Stimulated activated CD8-positive, alpha-beta memory T cell treated with anti-CD3 and anti-CD28 coated beads, Interleukin-2, amount 100 ng/mL, for 1 hour (primary cell): Measurements from ENCODE around the gene KIFC1.

Experiments used
- DNase-seq, 2 donors: peaks; one replicate each; pipeline ENCODE4 v3.0.0-alpha.2; 2020; ENCODE audit warnings: low read depth in 2 of 2

KIFC1 gene

DNA sequence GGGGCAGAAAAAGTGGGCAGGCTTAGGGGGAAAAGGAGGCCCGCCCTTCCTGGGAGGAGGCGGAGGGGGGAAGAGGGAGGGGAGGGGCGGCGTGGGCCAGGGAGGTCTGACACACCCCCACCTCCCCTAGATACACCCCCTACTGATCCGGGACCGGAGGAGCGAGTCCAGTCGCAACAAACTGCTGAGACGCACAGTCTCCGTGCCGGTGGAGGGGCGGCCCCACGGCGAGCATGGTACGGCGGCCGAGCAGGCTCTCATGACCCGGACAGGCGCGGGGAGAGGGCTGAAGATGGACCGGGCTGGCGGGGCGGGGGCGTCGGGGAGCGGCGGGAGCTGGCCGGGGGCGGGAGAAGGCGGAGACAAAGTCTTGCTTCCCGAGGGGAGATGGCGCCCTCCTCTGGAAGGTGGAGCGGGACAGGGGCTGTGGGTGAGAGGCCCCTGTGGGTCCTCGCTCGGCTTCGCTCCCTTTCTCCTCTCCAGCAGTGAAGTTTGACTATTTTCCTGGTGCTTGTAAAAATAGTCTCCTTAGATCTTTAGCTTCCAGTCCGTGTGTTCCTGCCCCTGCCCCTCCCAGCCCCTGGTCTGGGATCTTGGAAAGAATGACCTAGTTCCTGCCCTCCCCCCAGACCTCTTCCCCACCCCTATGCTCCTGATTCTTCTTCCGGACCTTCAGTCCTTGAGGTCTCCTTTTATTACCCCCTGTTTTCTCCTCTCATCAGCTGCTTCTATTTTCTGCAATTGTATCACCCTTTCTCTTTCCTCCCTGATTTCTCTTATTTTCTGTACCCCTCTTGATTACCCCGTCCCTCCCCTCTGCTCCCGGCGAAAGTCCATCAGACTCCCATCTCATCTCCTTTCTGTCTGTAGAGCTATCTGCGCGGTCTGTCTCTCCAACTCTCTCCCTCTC lies 34.3 kb downstream of the KIFC1 start:
- DNase-seq: peak; percentile 62 to 73

DNA sequence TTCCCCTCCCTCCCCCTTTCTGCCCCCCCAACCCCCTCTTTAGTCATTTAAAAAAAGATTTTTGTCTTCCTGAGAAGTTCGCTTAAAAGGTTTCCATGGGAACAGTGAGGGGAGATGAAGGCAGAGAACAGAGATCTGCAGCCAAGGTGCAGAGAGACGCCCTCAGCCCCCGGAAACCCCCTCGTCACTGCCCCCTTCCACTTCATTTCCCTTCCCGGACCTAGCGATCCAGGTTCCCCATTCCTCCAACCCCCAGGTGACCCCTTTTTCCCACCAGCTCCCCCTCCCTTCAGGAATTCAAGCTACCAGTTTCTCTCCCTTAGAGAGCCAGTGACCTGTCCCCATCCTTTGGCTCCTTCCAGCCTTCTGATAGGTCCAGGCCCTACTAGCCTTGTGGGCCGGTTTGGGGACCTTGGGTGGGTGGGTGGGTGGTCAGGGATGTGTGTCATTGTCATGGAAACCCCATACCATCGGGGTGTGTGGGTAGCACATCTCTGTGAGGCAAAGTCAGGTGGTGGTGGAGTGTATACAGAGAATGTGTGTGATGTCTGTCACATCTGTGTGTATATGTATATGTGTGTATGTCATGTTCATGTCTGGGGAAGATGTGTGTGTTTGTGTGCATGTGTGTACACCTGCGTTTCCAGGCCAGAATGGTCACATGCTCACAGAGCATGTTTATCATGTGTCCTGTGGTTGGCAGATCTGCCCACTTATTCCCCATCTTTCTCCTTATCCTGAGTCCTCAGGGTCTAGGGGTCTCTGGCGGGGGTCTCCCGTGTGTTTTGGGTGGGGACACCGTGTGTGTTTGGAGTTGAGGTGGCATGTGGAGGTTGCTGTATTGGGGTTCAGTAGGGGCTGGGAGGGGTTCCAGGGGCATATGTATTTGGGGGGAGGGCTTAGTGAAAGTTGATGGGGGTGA lies 35.2 kb downstream of the KIFC1 start:
- no peak for DNase-seq

DNA sequence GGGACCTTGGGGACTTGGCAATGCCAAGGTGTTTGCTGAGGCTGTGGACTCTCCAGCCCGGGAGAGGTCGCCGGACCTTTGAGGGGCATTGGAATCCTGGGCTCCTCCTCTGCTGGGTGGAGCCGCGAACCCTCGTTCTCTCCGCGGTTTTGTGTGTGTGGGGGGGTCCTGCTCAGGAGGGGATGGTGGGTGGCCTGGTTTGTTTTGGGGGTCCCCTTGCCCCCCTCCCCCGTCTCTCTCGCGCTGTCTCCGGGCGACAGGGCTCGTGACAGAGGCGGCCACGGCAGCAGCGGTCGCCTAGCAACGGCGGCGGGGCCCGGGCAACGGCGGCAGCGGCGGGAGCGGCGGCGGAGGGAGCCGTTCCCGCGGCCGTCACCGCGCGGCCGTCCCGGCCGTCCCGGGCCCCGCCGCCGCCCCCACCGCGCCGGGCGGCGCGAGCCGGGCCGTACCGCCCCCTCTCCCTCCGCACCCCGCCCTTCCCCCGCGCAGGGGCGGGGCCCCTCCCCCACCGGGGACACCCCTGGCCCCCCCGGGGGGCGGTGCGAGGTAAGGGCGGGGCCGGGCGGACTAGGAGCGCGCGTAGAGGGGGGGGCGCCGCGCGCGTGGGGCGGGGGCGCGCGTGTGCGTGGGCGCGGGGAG lies 36.1 kb downstream of the KIFC1 start:
- DNase-seq: no peak

- no peak for DNase-seq
Measured at GRCh38 chr6:33428224-33428965, 36.8 kb downstream of the KIFC1 start.

- no peak for DNase-seq
Measured at GRCh38 chr6:33428966-33429749, 37.5 kb downstream of the KIFC1 start.

DNA sequence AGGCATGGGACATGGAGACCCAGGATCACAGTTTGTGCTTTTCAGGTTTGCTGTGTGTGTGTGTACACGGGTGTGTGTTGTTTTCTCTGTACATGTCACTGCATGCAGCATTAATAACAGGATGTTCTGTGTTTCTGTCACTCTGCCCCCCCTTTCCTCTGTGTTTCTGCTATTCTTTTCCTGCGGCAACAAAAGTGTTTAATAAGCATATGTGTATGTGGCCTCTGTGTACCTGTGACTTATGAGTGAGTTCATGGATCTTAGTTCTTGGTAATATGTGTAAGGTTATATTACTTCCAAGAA lies 38.1 kb downstream of the KIFC1 start:
- no peak for DNase-seq

- DNase-seq: no peak
Measured at GRCh38 chr6:33430334-33430733, 38.7 kb downstream of the KIFC1 start.

DNA sequence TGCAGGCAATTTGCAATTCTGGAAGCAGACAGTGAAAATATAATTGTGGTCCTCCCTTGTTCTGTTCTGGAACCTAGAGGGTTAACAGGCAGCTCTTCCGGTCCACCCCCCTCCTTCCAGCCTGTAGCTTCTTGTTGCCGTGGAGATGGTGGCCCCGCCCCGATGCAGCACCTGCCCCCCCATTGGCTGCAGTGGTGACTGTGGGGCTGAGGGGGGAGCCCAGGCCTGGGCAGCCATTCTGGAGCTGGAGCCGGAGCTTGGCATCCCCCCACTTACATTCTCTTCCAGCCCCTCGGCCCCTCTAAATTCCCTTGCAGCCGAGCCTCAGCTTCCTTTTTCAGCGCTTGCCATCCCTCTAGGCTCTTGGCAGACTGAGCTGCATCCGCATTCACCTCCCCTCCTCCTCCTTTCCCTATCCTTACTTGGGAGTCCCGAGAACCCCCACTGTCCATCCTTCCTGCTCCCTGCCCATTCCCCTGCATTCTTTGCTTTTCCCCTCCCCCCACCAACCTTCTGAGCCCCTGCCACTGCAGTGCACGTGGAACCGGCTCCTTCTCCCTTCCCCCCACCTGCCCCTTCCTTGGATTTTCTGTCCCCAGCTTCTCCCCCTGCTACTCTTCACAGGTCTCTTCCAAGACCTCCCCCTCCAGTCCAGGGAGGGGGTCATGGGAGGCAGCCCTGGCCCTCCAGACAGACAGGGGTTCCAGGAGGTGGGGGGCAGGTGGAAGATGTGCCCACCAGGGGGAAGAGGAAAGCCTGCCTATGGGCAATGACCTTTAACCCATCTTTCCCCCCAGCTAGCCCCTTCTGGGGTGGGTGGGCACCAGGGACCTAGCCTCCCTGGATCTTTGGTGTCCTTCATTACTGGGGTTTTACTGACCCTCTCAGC lies 39.6 kb downstream of the KIFC1 start:
- DNase-seq: peak; percentile 68 to 71

GRCh38 chr6:33431880-33432541 lies 40.4 kb downstream of the KIFC1 start:
- DNase-seq: no peak

DNA sequence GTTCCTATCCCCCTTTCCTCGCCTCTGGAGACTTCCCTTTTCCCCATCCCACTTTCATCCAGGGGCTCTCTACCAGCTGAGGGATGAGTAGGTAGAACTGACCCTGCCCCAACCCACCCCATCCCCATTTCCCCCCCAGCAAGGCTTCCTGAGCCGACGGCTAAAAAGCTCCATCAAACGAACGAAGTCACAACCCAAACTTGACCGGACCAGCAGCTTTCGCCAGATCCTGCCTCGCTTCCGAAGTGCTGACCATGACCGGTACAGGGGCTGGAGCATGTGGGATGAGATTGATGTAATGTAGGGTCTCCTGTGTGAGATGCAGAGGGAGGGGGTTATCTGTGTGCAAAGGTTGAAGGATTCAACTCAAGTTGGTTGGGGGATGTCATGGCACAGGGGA lies 40.9 kb downstream of the KIFC1 start:
- no peak for DNase-seq

GRCh38 chr6:33433001-33433543 lies 41.4 kb downstream of the KIFC1 start:
- DNase-seq: no peak

DNA sequence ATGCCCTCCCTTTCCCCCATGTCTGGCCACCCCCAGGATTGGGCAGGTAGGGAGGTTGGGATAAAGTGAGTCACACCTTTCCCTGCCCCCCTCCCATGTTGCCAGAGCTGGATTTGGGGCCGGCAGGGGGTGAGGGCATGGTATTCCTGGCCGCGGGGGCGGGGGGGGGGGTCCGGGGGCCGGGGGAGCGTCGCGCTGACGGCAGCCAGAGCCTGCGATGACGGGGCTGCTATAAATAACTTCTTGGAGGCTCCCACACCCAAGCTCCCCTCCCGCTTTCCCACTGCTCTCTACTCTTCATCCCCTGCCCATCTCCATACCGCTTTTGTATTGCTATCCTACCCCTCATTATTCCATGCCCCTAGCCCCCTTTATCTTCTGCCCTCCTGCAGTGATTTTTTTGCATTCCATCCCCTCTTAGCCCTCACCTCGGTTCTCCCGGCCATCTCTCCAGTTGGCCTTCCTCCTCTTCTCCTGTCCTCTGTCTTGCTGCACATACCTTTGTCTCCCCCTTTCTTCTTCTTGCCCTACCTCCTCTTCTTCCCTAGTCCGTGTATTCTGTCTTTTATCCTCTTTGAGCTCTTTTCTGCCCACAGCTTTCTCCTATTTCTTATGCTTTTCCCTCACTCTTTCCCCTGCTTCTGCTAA lies 42.0 kb downstream of the KIFC1 start:
- no peak for DNase-seq

GRCh38 chr6:33434961-33435360 lies 43.3 kb downstream of the KIFC1 start:
- no peak for DNase-seq

DNA sequence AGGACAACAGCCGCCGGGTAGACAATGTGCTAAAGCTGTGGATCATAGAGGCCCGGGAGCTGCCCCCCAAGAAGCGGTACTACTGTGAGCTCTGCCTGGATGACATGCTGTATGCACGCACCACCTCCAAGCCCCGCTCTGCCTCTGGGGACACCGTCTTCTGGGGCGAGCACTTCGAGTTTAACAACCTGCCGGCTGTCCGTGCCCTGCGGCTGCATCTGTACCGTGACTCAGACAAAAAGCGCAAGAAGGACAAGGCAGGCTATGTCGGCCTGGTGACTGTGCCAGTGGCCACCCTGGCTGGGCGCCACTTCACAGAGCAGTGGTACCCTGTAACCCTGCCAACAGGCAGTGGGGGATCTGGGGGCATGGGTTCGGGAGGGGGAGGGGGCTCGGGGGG lies 46.0 kb downstream of the KIFC1 start:
- DNase-seq: no peak

DNA sequence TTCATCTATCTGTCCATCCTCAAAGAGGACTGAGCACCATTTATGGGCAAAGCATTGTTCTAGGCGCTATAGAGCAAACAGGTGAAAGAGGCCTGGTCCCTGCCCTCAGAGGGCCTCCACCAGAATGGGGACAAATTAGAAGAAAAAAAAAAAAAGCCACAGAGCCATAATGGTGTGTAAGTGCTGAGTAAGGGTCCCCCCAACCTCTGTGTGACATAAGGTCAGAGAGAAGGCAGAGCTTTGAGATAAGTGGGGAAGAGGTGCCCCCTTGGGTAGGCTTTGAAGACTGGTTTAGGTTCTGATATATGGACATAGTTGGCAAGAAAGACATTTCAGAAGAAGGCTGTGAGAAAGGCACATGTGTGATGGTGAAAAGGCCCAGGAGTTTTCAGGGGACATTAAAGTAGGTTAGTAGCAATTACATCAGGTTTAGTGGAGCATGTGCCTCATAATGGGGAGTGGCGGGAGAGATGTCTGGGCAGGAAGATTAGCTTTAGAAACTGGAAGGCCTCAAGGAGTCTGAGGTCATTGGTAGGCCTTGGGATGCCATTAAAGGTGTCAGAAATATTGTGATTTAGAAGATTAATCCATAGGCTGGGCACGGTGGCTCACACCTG lies 47.5 kb downstream of the KIFC1 start:
- DNase-seq: no peak

GRCh38 chr6:33439956-33440648 lies 48.5 kb downstream of the KIFC1 start:
- DNase-seq: no peak

DNA sequence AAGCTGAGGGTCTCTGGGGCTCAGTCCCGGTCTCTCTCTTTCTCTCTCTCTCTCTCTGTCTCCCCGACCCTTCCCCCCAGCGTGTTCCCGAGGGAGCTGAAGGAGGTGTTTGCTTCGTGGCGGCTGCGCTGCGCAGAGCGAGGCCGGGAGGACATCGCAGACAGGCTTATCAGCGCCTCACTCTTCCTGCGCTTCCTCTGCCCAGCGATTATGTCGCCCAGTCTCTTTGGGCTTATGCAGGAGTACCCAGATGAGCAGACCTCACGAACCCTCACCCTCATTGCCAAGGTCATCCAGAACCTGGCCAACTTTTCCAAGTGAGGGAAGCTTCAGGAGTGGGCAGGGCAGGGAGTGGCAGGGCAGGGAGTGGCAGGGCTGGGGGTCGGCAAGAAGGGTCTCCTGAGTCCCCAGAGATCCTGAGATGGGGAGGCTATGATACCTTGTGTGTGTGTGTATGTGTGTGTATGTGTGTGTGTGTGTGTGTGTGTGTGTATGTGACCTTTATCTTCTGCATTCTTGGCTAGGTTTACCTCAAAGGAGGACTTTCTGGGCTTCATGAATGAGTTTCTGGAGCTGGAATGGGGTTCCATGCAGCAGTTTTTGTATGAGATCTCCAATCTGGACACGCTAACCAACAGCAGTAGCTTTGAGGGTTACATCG lies 49.2 kb downstream of the KIFC1 start:
- no peak for DNase-seq
